ACC112 (cell line): ENCODE data around the gene CLEC16A.

Source experiments
- H2AFZ ChIP-seq: fragments of 200-600 bp; sonication (generic); one replicate; pipeline ENCODE4 v1.6.0; 2017; ENCODE audit warnings: antibody characterized with exemption, low read length; ENCODE audit not compliant: unreplicated experiment
- H3K27ac ChIP-seq: fragments of 200-600 bp; sonication (generic); 2 replicates; pipeline ENCODE4 v1.5.1; 2014; ENCODE audit warnings: low read depth, mild to moderate bottlenecking, antibody characterized with exemption, low read length, moderate library complexity
- H3K27me3 ChIP-seq: fragments of 200-600 bp; sonication (generic); 2 replicates; pipeline ENCODE4 v1.6.1; 2014; ENCODE audit warnings: mild to moderate bottlenecking, antibody characterized with exemption, low read length, moderate library complexity, mixed read lengths; ENCODE audit not compliant: insufficient read depth
- H3K36me3 ChIP-seq: fragments of 200-600 bp; sonication (generic); 2 replicates; pipeline ENCODE4 v1.6.1; 2016; ENCODE audit warnings: mild to moderate bottlenecking, antibody characterized with exemption, low read length, moderate library complexity, mixed read lengths; ENCODE audit not compliant: insufficient read depth
- H3K4me1 ChIP-seq: fragments of 200-600 bp; sonication (generic); one replicate; pipeline ENCODE4 v1.6.1; 2016; ENCODE audit warnings: low read length, mixed read lengths; ENCODE audit not compliant: insufficient read depth, unreplicated experiment, control insufficient read depth
- H3K4me3 ChIP-seq: fragments of 200-600 bp; sonication (generic); 2 replicates; pipeline ENCODE4 v1.5.1; 2014; ENCODE audit warnings: mild to moderate bottlenecking, low read depth, low read length
- H3K79me2 ChIP-seq: fragments of 200-600 bp; sonication (generic); one replicate; pipeline ENCODE4 v1.6.0; 2016; ENCODE audit warnings: low read length; ENCODE audit not compliant: control insufficient read depth, unreplicated experiment, insufficient read depth

The CLEC16A gene

DNA sequence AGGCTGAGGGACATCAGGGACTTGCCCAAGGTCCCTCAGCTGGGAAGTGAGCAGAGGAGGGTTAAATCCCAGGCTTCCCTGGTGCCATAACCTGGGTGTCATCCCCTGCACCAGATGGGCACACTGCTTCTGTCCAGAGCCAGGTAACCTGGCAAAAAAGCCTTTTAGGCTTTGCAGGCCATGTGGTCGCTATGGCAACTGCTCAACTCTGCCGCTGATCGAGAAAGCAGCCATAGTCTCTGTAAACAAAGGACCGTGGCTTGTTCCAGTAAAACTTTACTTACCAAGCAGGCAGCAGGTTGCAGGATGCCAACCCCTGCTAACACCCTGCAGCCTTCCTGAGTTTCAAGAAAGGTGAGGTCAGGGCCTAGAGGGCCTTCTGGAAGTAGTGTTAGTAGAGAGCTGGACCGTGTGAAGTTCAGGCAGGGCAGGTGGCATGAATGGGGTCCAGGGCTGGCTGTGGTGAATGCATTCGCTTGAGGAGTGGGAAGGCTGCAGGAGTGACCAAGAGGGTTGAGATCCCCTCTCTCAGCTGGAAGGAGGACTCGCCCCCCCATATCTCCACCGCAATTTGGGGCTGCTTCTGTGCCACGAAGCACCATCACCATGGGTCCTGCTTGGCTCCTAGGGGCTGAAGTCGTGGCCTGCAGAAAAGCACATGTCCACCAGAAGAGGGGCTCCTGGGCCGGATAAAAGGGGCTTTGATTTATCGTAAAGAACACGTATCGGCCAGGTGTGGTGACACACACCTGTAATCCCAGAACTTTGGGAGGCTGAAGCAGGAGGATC, 220.3 kb downstream of the CLEC16A start:
- Histone ChIP-seq H3K79me2 (no peaks in the 10 kb centered on the region), H3K36me3 (no peaks in the 10 kb centered on the region), H3K4me3 (no peak overlapping the region), H3K4me1 (peaks cover 3% of the 10 kb centered on the region), H2AFZ (no peak overlapping the region), H3K27ac (no peak overlapping the region), H3K27me3 (no peaks in the 10 kb centered on the region)

DNA sequence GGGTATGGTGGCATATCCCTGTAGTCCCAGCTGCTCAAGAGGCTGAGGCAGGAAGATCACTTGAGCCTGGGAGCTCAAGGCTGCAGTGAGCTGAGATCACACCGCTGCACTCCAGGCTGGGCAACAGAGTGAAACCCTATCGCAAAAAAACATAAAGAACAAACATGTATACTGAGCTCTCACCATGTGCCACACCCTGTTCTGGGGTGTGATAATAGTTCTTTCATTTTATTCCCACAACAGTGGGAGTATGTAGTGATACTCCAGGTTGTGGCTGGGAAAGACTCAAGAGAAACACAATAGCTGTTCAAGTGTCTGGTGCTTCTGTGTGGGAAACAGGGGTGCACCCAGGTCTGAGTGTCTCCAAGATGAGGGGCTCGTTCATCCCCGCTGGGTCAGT, 221.0 kb downstream of the CLEC16A start:
- H3K79me2 ChIP-seq: no peaks in the 10 kb centered on the region
- H3K4me1 ChIP-seq: peaks cover 3% of the 10 kb centered on the region
- H3K4me3 ChIP-seq: no peak overlapping the region
- no peaks in the 10 kb centered on the region for H3K36me3 ChIP-seq
- H3K27me3 ChIP-seq: no peaks in the 10 kb centered on the region
- H2AFZ ChIP-seq: no peak overlapping the region
- no peak overlapping the region for H3K27ac ChIP-seq

GRCh38 chr16:11165894-11166665, 221.7 kb downstream of the CLEC16A start:
- no peak overlapping the region for H2AFZ ChIP-seq
- no peaks in the 10 kb centered on the region for H3K36me3 ChIP-seq

DNA sequence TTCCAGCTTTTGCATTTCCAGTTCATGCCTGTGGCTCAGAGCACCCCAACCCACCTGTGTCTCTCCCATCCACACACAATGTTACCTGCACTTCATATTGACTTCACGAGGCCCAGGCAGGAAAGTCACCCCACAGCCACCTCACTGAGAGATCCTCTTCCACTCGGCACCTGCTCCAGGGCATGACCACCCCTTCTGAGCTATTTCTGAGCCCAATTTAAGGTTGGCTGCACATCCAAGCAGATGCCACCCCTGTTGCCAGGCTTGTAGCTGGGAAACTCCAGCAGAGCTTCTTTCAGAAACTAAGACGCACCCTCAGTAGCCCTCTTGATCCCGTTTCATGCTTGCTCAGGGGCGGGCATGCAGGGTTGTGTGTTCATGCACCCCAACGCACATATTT, 223.2 kb downstream of the CLEC16A start:
- Histone ChIP-seq H3K27ac (no peak overlapping the region), H3K27me3 (no peaks in the 10 kb centered on the region), H3K4me1 (peaks cover 3% of the 10 kb centered on the region), H3K79me2 (no peaks in the 10 kb centered on the region), H3K36me3 (no peaks in the 10 kb centered on the region), H3K4me3 (no peak overlapping the region), H2AFZ (no peak overlapping the region)

More at GRCh38 chr16:11165894-11166665, 221.7 kb downstream of the CLEC16A start:
- no peak overlapping the region for H3K27ac ChIP-seq
- H3K27me3 ChIP-seq: no peaks in the 10 kb centered on the region
- no peaks in the 10 kb centered on the region for H3K79me2 ChIP-seq
- H3K4me3 ChIP-seq: no peak overlapping the region
- peaks cover 3% of the 10 kb centered on the region for H3K4me1 ChIP-seq

DNA sequence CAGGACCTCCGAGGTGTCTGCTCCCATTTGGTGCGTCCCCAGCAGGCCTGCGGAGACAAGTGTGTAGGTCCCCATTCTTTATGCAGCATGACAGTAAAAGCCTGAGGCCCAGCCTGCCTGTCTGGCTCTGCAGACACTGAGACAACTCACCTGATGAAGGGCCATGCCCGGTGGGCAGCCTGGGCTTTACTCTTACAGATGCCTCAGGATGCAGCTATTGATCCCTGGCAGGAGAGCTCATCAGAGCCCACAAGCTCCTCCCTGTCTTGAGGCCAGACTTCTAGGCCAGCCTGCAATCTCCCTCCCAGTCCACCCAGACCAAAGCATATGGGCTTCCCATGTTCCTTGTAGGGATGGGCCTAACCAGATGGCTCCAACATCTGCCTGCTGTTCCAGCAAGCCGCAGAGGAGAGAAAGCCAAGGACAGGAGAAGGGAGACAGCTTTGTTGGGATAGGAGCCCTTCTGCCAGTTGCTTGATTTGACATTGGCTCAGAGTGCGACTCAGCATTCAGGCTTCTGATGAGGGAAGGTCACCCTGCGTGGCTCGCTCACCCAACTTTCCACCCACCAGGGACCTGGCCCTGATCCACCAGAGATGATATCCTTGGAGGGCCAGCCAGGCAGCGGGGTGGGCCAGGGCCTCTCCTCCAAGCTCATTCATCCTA, 224.2 kb downstream of the CLEC16A start:
- Histone ChIP-seq H3K4me3 (no peak overlapping the region), H2AFZ (no peak overlapping the region), H3K27ac (no peak overlapping the region), H3K27me3 (no peaks in the 10 kb centered on the region), H3K4me1 (peaks cover 3% of the 10 kb centered on the region), H3K36me3 (no peaks in the 10 kb centered on the region), H3K79me2 (no peaks in the 10 kb centered on the region)

GRCh38 chr16:11169641-11170040, 225.3 kb downstream of the CLEC16A start:
- Histone ChIP-seq H3K27me3 (no peaks in the 10 kb centered on the region), H3K36me3 (no peaks in the 10 kb centered on the region), H3K4me3 (no peak overlapping the region), H3K79me2 (no peaks in the 10 kb centered on the region), H3K4me1 (peaks cover 3% of the 10 kb centered on the region), H3K27ac (no peak overlapping the region), H2AFZ (no peak overlapping the region)

DNA sequence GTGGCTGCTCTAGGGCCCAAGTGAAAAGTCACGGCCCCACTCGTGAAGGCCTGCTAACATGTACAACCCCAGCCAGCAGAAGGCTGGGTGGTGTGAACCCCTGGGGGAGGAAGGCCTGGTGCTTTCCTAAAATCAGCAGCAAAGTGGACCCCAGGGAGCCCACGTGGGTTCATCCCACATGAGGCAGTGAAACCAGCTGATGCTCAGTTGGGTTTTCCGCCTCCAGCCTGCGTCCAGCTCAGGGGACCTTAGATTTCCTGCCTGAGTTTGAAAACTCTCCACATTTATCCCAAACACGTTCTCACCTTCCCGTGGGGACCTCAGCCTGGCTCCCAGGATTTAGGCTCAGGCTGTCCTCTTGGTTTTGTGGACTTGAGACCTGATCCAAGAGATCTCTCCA, 225.8 kb downstream of the CLEC16A start:
- Histone ChIP-seq H3K27ac (no peak overlapping the region), H3K79me2 (no peaks in the 10 kb centered on the region), H2AFZ (no peak overlapping the region), H3K4me3 (no peak overlapping the region), H3K4me1 (peaks cover 3% of the 10 kb centered on the region), H3K27me3 (no peaks in the 10 kb centered on the region), H3K36me3 (no peaks in the 10 kb centered on the region)

GRCh38 chr16:11170696-11171447, 226.5 kb downstream of the CLEC16A start:
- no peak overlapping the region for H3K27ac ChIP-seq
- H3K4me1 ChIP-seq: peaks cover 3% of the 10 kb centered on the region
- no peaks in the 10 kb centered on the region for H3K79me2 ChIP-seq
- H3K4me3 ChIP-seq: no peak overlapping the region
- no peak overlapping the region for H2AFZ ChIP-seq
- H3K36me3 ChIP-seq: no peaks in the 10 kb centered on the region
- no peaks in the 10 kb centered on the region for H3K27me3 ChIP-seq

- no peak overlapping the region for H2AFZ ChIP-seq
- H3K4me1 ChIP-seq: peaks cover 3% of the 10 kb centered on the region
- H3K27ac ChIP-seq: no peak overlapping the region
- H3K36me3 ChIP-seq: no peaks in the 10 kb centered on the region
- no peaks in the 10 kb centered on the region for H3K79me2 ChIP-seq
- H3K27me3 ChIP-seq: no peaks in the 10 kb centered on the region
- no peak overlapping the region for H3K4me3 ChIP-seq
These were observed 227.0 kb downstream of the CLEC16A start for GRCh38 chr16:11171448-11171709.

DNA sequence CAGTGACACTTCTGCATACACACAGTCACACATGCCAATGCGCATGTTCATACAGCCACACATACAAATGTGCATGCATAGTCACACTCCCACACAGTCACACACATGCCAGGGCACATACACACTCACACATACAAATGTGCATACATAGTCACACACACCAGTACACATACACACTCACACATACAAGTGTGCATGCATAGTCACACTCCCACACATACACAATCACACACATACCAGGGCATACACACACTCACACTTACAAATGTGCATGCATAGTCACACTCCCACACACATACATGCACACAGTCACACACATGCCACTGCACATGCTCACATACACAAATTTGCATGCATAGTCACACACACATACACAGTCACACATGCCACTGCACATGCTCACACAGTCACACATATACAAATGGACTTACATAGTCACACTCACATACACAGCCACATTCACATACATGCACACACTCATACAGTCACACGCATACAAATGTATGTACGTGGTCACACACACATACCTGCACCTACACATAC, 227.5 kb downstream of the CLEC16A start:
- Histone ChIP-seq H3K36me3 (no peaks in the 10 kb centered on the region), H3K4me1 (peaks cover 3% of the 10 kb centered on the region), H2AFZ (no peak overlapping the region), H3K4me3 (no peak overlapping the region), H3K79me2 (no peaks in the 10 kb centered on the region), H3K27me3 (no peaks in the 10 kb centered on the region), H3K27ac (no peak overlapping the region)
